Pons (tissue), 1 donor: Measurements from ENCODE around the gene MTMR8.
"Not testable (repeated sequence)": the region's sequence is repeated elsewhere in the genome, so short reads cannot be mapped to it uniquely, and the experiment has no call there.

Experiments used
- DNase-seq: peaks from one replicate; pipeline ENCODE4 v3.0.0-alpha.2; 2016; ENCODE audit warnings: low spot score

MTMR8 gene

GRCh38 chrX:64394874-64395567, at the start of gene MTMR8:
TSS of gene MTMR8 (minus strand) at chrX:64395452. CDS start at chrX:64395363, 89 bp downstream.
- DNase-seq: peak; percentile 51

DNA sequence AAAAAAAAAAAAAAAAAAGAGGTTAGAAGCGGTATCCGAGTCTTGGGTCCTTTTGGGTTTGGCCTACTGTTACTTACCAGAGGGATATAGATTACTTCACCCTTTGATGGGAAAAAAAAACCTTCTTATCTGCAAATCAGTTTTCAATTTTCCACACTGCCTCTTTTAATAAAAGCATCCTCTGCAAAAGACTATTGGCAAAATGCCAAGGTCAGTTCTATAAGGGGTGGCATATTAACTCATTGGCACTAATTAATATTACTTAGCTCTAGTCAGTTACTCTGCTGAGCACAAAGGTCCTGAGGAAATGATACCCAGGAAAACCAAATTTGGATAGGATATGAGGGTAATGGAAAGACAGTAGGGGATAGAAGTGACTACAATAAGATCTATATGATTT, 44.3 kb upstream of the MTMR8 start:
- no peak for DNase-seq

GRCh38 chrX:64437665-64438064, 42.4 kb upstream of the MTMR8 start:
- no peak for DNase-seq

DNA sequence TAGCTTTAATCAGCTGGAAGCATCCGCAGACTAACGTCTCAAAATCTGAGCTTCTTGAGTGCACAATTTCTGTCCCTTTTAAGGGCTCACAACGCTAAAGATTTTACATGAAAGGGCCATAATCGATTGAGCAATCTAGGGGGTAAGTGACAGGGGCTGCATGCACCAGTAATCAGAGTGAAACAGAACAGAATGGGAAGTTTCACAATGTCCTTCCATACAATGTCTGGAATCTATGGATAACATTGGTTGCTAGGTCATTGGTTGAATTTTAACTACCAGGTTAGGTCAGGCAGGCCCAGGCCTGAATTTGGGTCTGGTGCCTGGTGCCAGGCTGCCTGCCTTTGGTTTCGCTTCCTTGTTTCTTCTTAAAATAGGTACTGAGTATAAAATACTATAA, 42.0 kb upstream of the MTMR8 start:
- DNase-seq: no peak

DNA sequence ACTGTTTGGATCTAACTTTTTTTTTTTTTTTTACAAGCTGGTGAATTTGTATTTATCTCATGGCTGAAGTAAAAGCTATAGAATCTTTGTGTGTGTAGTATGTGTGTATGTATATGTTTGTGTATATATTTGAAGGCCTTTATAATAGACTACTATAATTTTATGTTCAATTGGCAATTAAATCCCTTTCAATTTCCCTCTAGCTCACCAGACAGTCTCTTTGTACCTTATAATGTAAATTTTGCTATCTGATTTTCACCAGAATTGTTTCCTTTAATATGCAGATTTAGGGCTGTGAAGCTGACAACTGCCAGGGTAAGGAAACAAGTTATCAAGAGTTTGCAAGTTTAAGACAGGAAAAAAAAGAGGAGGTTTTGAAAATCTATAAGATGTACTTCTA, 33.1 kb upstream of the MTMR8 start:
- no peak for DNase-seq

DNA sequence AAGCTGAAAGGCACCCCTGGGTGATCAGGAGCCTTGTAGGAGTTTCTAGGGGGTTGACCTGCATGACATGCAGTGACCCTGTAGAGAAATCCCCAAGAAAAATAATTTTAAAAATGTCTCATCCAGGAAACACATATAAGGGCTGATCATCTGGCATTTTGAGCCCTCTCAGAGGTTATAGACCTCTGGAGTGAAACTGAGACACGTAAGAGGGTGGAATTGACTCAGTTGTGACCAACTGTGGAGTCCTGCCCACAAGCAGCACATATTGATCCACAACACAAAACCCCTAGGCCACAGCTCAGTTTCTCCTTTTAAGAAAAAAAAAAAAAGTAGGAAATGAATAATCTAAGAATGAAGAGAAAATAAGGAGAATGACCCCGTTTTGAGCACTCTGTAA, 32.5 kb upstream of the MTMR8 start:
- DNase-seq: no peak

DNA sequence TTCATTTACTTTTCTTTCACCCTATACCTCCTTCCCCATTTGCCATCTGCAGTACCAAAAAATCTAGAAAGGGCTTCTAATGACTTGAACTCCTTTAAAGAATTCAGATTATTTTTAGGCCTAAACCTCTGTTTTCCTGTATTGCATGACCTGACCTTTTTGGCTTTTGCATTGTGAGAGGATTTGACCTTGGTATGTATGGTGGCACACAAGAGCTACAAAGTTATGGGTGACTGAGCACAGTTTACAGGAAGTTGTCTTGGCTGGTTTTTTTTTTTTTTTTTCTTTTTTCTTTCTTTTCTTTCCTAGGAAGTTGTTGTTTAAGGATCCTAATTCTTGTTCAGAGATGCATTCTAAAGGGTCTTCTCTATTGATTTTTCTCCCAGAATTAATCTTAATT, 32.0 kb upstream of the MTMR8 start:
- DNase-seq: no peak

DNA sequence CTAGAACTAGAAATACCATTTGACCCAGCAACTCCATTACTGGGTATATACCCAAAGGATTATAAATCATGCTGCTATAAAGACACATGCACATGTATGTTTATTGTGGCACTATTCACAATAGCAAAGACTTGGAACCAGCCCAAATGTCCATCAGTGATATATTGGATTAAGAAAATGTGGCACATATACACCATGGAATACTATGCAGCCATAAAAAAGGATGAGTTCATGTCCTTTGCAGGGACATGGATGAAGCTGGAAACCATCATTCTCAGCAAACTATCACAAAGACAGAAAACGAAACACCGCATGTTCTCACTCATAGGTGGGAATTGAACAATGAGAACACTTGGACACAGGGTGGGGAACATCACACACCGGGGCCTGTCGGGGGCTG, 14.5 kb upstream of the MTMR8 start:
- DNase-seq: not testable (repeated sequence)

DNA sequence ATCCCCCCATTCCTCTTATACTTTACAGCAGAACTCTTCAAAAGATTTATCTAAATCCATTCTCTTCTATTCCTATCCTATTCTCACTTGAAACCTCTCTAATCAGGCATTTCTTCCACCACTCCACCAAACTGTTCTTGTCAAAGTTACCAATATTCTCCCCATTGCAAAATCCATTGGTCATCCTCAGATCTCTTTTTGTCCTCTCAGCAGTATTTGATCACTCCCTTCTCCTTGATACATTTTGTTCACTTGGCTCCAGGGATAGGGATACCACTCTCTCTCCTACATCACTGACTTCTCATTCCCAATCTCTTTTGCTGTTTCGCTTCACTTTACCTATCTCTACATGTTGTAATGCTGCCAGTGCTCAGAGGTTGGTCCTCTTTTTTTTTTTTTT, 2.8 kb upstream of the MTMR8 start:
- DNase-seq: no peak

DNA sequence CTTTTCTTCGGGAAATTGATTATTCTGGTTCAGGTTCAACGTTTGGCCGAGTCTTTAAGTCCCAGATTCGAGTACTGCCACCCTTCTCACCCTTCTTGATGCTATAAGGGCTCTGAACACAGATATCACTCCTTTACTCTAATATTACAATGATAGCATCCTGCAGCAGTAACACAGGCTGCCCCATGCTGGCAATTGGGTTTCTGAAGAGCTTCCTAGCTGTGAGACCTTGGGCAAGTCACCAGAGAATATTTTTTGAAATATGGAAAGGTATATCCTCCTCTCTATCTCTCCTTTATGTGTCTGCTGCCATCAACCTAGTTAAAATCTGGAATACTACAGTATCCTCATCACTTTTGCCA, 297 bp upstream of the MTMR8 start:
- no peak for DNase-seq

DNA sequence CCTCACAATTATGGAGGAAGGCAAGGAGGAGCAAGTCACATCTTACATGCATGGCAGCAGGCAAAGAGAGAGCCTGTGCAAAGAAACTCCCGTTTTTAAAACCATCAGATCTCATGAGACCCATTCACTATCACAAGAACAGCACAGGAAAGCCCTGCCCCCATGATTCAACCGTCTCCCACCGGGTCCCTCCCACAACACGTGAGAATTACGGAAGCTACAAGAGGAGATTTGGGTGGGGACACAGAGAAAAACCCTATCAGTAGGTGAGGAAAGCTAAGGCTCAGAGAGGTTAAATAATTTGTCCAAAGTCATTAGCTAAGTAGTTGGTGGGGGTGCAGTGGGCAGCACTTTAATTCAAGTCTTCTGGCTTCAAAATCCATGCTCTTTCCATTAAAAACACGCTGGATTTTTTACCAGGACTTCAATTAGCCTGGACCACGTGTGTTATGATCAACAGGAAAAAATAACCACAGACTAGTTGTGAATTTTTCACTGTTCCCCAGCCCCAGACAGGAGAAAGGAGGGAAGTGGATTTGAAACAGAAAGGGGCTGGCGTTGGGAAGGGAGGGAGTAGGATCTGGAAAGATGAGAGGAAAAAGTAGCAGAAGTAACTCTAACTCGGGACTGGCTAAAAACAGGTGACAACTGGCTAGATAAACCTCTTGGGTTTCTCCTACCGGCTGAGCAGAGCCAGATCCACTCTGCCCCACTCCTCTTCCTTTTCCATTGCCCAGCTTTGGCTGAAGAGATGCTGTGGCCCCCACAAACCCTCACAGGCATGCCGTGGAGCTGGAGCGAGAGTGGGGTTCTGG, 986 bp downstream of the MTMR8 start:
- no peak for DNase-seq

DNA sequence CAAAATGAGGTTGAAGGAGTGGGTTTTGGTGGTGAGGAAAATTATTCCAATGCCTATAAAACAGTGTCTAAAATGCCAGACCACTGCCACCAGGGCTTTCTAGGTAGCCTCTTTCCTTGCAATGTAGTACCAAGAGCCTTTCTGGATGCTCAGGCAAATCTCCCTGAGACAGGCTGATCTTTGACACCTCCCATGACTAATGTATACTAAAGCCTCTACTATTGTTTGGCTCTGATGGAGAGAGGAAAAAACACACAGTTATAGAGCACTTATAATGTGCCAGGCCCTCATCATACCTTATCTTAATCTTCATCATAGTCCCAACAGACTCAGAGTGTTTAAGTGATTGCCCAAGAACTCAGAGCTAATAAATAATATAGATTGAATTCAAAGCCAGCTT, 5.8 kb downstream of the MTMR8 start:
- no peak for DNase-seq

DNA sequence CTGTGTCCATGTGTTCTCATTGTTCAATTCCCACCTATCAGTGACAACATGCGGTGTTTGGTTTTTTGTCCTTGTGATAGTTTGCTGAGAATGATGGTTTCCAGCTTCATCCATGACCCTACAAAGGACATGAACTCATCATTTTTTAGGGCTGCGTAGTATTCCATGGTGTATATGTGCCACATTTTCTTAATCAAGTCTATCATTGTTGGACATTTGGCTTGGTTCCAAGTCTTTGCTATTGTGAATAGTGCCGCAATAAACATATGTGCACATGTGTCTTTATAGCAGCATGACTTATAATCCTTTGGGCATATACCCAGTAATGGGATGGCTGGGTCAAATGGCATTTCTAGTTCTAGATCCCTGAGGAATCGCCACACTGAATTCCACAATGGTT, 14.5 kb downstream of the MTMR8 start:
- not testable (repeated sequence) for DNase-seq

DNA sequence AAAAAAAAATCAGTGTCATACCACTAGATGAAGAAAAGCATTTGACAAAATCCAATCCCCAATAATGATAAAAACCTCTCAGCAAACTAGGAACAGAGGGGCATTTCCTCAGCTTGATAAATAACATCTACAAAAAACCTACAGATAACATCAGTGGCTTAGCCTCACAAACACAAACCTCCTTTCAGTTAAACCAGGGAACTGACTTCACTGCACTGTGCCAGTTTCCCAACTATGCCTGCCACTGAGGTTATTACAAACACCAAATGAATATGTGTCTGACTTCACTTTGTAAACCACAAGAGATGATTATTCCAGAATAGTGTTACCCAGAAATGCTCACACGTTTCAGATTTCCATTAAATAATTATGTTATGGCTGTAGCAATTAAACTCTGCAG, 15.3 kb downstream of the MTMR8 start:
- DNase-seq: no peak

GRCh38 chrX:64377753-64378152, 17.5 kb downstream of the MTMR8 start:
- DNase-seq: no peak

- DNase-seq: no peak
Observed at GRCh38 chrX:64352081-64352480, 43.2 kb downstream of the MTMR8 start.

GRCh38 chrX:64350521-64350920, 44.7 kb downstream of the MTMR8 start:
- no peak for DNase-seq

DNA sequence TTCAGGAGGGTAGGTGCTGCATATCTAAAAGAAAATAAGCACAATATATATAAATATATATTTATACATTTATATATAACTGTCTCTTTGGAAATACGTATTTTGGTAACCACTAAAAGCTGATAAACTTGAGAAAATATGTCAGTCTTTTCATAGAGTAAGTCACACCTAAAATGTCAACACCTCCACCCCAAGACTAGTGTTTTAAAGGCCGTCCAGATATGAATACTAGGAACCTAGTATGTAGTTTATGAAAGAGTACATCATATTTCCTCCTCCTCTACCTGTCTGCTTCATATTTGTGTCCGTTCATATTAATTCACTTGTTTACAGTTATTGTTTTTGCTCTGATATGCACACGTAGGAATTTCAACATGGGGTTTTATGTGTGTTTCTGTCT, 45.2 kb downstream of the MTMR8 start:
- no peak for DNase-seq

DNA sequence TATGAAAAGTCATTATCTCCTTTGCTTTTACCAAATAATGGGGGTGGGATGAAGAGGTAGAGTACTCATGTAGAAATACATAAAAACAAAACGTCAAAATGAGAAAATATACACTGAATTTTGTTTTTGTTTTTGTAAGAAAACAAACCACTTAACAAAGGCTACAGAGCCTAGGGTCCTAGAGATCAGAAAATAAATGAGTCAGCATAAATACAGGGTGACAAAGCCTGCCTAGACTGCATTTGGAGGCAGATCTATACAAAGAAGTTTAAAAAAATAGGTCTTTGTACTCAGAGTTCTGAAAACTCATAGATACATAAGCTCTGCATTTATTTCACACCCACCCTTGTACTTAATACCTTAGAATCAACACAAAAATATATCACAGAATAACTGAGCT, 52.4 kb downstream of the MTMR8 start:
- no peak for DNase-seq

DNA sequence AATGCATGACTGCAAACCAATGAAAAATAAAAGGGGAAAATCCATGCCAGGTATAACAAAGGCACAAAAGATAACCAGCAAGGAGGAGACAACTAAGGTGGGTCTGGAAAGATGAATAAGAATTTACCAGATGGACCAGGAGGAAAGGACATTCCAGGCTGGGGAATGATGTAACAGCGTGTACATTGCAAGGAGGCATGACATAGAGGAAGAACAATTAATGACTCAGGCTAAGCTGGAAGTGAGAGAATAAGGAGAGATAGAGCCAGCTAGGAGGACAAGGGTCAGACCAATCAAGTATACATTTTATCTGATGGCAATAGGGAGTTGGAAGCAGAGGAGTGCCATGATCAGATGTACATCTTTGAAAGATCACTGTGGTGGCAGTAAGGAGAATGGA, 57.0 kb downstream of the MTMR8 start:
- DNase-seq: no peak

- no peak for DNase-seq
Observed at GRCh38 chrX:64334467-64334866, 60.8 kb downstream of the MTMR8 start.

DNA sequence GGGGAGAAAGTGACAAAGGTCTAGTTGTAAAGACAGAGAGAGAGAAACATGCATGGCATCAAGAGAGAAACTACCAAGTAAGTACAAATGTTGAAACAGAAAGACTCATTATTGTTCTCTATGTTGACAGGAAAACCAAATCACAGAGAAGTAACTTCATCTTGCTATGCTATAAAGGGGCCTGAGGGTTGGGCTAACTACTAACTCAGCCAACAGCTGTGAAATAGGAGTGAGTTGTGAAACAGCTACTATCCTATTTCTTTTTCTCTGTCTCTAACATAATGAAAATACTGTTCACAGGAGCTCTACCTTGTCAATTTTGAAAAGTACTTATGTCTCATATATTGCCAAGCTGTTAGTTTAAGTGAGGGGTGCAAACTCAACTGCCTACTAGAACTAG, 65.0 kb downstream of the MTMR8 start:
- no peak for DNase-seq

DNA sequence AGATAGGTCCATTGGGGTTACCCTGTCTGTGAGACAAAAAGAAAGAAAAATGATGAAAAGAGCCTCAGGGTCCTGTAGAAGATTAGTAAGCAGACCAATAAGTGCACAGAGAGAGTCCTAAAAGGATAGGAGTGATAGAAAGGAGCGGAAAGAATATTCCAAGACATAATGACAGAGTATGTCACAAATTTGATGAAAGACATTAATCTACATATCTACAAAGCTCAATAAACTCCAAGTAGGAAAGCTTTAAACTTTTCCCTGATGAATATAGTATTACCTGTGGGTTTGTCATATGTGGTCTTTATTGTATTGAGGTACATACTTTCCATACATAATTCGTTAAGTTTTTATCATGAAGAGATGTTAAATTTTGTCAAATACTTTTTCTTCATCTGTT, 73.7 kb downstream of the MTMR8 start:
- DNase-seq: no peak

DNA sequence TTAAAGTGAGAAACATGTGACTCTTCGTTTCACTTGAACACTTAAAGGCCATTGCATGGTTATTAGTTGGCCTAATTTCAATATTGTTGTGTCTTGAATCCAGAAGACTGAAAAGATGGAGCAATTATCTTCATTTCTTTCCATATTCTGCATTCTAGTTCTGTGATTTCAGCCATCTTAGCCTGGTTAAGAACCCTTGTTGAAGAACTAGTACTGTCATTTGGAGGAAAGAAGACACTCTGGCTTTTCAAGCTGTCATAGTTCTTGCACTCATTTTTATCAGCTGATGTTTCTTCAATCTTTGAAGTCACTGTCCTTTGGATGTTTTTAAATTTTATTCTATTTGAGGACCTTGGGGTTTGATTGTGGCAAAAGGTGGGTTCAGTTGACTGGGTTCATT, 81.6 kb downstream of the MTMR8 start:
- DNase-seq: no peak
